Stimulated activated CD4-positive, alpha-beta T cell treated with anti-CD3 and anti-CD28 coated beads, Interleukin-4, amount 100 ng/mL, for 24 hours (primary cell): ENCODE results near the gene PPP6R2.

Experiments used
- DNase-seq: peaks from one replicate; pipeline ENCODE4 v3.0.0-alpha.2; 2020

Gene PPP6R2

GRCh38 chr22:50447576-50448551 is 104.7 kb downstream of the PPP6R2 start:
- no peak for DNase-seq

GRCh38 chr22:50452649-50453048 is 109.5 kb downstream of the PPP6R2 start:
- DNase-seq: no peak

DNA sequence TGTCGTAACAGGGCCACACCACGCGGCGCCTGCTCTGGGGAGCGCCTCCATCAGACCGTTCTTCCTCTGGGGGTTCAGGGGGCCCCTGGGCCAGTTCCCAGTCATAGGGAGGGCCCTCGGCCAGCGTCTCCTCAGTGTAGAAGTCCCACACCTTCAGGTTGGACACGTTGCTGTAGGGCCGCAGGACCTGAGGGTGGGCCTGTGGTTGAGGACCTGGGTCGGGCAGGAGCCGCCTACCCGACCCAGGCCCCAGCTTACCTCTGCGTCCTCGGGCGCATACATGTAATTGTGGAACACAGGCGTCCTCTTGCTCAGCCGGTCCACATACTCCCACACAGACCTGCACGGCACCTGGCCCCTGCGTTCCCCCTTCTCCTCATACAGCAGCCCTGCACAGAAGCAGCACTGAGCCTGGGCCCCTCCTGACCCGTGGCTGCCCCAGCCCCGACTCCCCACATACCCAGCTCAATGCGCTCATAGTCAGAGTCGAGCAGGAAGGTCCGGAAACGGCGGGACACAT is 111.5 kb downstream of the PPP6R2 start:
- no peak for DNase-seq

DNA sequence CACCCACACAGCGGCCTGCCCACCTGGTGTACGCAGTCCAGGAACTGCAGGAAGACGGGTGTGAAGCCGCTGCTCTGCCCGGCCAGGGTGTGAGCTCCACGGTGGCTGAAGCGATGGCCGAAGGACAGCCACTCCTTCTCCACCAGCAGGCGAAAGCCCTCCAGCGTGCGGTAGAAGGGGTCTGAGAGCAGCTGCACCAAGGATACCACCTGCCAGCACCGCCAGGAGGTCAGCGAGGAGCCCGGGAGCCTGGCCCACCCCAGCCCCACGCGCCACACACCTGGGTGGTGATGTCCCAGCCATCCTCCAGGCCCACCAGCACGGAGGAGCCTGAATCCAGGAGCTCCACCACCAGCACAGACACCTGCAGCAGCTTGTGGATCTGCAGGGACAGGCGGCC is 112.1 kb downstream of the PPP6R2 start:
- DNase-seq: no peak

- no peak for DNase-seq
These were observed 112.9 kb downstream of the PPP6R2 start for GRCh38 chr22:50456026-50456425.

GRCh38 chr22:50456466-50457234 is 113.5 kb downstream of the PPP6R2 start:
- DNase-seq: no peak

- DNase-seq: no peak
These were observed 115.9 kb downstream of the PPP6R2 start for GRCh38 chr22:50459016-50459415.

- DNase-seq: no peak
These were observed 116.5 kb downstream of the PPP6R2 start for GRCh38 chr22:50459496-50460140.

- no peak for DNase-seq
These were observed 117.8 kb downstream of the PPP6R2 start for GRCh38 chr22:50460938-50461337.

- no peak for DNase-seq
These were observed 118.4 kb downstream of the PPP6R2 start for GRCh38 chr22:50461536-50461935.

DNA sequence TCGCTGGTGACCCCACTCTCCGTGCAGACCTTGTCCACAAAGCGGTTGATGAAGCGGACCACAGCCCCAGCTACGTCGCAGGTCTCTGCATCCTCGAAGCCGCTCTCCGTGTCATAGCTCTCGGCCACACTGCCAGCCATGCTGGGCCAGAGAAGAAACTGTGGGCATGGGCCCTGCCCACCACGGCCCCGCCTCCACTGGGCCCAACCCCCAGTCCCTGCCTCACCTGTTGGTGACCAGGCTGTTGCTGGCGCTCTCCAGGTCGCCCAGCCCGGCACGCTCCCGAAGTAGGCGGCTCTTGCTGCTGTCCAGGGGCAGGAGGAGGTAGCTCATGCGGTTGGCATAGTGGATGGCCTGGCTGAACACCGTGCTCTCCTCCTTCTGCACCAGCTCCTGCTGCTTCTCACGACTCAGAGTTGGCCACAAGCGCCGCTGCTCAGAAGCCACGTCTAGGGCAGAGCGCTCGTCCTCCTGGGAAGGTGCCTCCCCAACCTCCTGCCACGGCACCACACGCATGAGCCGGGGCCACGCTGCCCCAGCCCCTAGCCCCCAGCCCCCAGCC is 118.9 kb downstream of the PPP6R2 start:
- no peak for DNase-seq

DNA sequence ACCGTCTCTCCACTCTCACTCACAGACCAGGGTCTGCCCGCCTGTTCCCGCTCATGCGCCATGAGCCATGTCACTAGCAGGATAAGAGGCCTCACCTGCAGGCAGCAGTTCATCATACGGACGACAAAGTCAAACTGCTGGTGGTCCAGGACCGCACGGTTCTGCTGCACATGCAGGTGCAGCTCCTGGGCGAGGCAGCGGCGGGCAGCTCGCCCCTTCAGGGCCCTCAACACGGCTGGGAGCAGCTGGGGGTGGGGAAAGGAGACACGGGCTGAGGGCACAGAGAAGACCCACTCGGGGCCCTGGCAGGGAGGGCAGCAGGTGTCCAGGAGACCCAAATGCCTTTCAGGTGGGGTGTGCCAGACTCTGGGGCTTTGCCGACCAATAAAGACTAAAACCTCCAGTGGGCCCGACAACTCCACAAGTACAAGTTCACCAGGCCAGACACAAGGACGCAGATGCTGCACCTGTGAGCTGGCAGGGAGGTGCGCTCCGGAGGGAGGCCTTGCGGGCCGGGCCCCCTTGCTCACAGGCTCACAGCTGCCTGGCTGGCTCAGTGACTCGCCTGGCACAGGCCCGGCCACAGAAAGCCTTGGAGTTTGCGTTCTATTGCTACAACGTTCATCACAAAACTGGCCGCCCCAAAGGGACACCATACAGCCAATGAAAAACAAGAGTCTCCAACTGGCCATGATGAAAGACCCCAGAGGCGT is 120.2 kb downstream of the PPP6R2 start:
- no peak for DNase-seq

DNA sequence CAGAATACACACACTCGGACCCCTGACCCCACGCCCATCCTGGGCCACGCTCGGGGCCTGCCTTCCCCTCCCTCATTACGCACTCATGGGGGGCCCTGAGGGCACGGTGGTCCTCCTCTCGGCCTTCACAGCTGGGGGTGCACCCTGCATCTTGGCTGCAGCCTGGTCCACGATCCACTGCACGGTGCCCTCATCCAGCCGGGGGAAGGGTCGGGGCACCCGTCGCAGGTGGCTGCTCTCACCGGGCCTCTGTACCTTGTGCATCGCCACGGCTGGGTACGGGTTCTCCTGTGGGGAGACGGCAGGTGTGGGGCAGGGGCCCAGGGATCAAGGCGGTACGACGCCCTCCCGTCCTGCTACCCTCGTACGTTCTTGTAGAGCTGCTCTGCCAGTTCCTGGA is 121.3 kb downstream of the PPP6R2 start:
- no peak for DNase-seq

DNA sequence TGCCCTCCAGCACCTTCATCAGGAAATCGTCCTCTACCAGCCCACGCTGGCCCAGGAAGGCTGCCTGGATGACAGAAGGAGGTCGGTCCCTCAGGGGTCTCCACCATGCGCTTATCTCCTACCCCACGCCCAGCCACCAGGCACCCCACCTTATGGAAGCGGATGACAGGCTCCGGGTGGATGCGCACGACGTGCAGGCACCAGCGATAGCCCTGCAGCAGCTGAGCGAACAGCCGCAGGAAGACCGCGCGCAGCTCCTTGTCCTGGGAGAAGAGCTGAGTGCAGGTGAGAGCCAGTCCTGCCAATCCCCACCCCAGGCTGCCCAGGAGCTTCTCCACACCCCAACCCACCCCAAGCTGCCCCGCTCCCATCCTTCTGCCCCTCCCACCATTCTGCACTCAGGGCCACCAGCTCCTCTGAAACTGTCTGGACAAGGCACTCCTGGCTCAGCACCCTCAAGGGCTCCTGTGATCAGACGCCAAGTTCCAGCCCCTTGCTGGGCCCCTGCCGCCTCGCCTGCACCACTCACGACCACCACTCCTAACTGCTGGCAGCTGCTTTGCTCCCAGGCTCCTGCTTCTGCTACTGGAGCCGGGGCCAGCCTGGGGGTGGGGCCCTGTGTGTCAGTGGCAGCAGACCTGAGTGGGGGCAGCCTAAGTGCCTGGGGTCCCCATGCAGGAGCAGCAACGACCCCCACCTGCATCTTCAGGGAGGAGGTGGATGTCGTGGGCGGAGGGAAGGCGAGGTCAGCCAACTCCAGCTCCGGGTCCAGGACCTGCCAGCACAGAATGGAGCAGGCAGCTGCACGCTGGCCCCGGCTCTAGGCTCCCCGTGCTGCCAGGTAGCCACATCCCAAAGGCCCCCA is 122.2 kb downstream of the PPP6R2 start:
- no peak for DNase-seq

- DNase-seq: no peak
These were observed 124.2 kb downstream of the PPP6R2 start for GRCh38 chr22:50467341-50467740.

GRCh38 chr22:50467773-50468440 is 124.8 kb downstream of the PPP6R2 start:
- no peak for DNase-seq

DNA sequence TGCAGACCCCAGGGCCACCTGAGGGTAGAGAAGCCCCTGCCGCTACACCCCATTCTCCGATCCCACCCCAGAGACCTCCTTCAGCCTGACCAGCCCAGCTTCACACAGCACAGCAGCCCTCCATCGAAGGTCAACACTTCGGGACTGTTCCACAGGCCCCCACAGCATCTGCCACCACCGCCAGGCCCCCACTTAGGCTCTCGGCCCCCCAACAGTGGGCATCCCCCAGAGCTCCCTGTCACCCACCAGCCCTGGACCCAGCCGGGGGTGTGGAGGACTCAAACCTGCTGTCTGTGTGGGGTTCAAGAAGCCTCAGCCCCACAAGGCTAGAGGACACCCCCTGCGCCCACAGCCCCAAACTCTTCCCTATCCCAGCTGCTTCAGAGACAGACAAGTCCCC is 125.5 kb downstream of the PPP6R2 start:
- DNase-seq: no peak

DNA sequence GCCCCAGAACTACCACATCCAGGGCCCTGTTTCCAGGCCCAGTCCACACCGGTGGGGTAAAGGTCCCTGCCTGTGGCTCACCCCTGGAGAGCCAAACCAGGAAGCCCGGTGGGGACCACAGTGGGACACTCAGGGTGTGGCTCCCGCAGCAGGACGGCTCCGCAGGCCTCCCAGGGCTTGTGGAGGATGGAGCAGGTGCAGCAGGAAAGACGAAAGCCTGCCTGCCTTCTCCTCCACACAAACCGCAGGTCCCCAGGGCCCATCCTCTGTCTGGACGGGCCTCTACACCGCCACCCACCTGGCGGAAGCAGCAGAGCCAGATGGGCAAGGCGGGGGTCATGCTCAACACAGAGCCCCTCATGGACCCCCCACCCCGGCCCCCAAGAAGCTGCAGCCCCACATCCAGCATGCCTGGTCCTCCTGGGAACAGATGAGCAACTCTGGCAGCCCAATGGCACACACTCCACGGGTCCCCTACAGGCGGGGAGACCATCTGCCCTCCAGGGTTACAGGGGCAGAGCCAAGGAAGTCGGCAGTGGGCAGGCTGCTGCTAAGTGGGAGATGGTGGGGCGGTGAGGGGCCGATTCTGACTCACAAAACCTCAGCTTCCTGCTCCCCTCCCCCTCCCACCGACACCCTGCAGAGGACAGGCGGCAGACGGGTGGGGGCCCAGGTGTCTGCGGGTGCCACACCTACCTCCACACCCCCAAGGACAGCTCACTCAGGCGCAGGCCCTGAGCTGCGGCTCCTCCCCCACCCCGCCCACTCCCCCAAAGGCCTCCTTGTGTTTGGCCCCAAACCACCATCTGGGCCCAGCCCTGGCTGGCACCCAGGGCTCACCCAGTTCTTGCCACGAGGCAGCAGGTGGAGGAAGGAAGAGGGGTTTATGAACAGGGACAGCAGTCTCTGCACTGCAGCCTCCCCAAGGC is 126.5 kb downstream of the PPP6R2 start:
- DNase-seq: peak; percentile 90

DNA sequence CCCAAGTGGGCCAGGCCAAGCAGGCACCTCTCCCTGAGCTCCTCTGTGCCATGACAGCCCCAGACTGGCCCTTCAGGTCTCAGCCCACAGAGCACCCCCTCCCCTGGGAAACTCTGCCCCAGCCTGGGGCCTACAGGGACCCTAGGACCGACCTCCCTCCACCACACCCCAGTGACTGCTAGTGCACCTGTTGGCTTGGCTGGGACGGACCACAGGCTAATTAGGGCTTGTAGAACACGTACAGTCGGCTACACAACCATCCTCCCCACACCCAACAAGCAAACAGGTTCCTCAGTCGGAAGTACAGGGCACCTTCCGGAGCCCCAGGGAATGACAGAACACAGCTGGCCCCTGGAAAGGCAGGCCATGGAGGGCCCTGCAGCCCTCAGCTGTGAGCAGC is 127.4 kb downstream of the PPP6R2 start:
- DNase-seq: no peak
